GM21737 (cell line): ENCODE results near the gene SLC1A7.

Experiments used
- ATAC-seq: cut with Tn5 transposase; IDR thresholded peaks from one replicate; pipeline ENCODE4 v1.9.1; 2021; ENCODE audit warnings: mild to moderate bottlenecking, moderate library complexity; ENCODE audit not compliant: unreplicated experiment

Gene SLC1A7

GRCh38 chr1:53162621-53163020, 20.2 kb upstream of the SLC1A7 start:
- no peak for ATAC-seq

- no peak for ATAC-seq
Measured at GRCh38 chr1:53160924-53161378, 18.5 kb upstream of the SLC1A7 start.

- no peak for ATAC-seq
Measured at GRCh38 chr1:53158900-53159299, 16.5 kb upstream of the SLC1A7 start.

GRCh38 chr1:53156783-53157182, 14.3 kb upstream of the SLC1A7 start:
- ATAC-seq: no peak

- no peak for ATAC-seq
Measured at GRCh38 chr1:53155945-53156344, 13.5 kb upstream of the SLC1A7 start.

GRCh38 chr1:53155534-53155933, 13.1 kb upstream of the SLC1A7 start:
- ATAC-seq: no peak

- ATAC-seq: no peak
Measured at GRCh38 chr1:53154859-53155438, 12.5 kb upstream of the SLC1A7 start.

GRCh38 chr1:53153752-53154151, 11.3 kb upstream of the SLC1A7 start:
- no peak for ATAC-seq

- no peak for ATAC-seq
Measured at GRCh38 chr1:53148123-53148522, 5.7 kb upstream of the SLC1A7 start.

- ATAC-seq: no peak
Measured at GRCh38 chr1:53147174-53147573, 4.7 kb upstream of the SLC1A7 start.

GRCh38 chr1:53145942-53146708, 3.7 kb upstream of the SLC1A7 start:
- no peak for ATAC-seq

- no peak for ATAC-seq
Measured at GRCh38 chr1:53145619-53145941, 3.1 kb upstream of the SLC1A7 start.

GRCh38 chr1:53145051-53145600, 2.7 kb upstream of the SLC1A7 start:
- no peak for ATAC-seq

- ATAC-seq: no peak
Measured at GRCh38 chr1:53144201-53144600, 1.8 kb upstream of the SLC1A7 start.

GRCh38 chr1:53143527-53143926, 1.1 kb upstream of the SLC1A7 start:
- ATAC-seq: no peak

- ATAC-seq: no peak
Measured at GRCh38 chr1:53141487-53142055, 867 bp downstream of the SLC1A7 start.

- ATAC-seq: no peak
Measured at GRCh38 chr1:53140451-53140850, 2.0 kb downstream of the SLC1A7 start.

GRCh38 chr1:53139951-53140361, 2.5 kb downstream of the SLC1A7 start:
- ATAC-seq: no peak

GRCh38 chr1:53138991-53139884, 3.2 kb downstream of the SLC1A7 start:
- no peak for ATAC-seq

GRCh38 chr1:53137729-53138128, 4.7 kb downstream of the SLC1A7 start:
- ATAC-seq: no peak

GRCh38 chr1:53135735-53136114, 6.7 kb downstream of the SLC1A7 start:
- no peak for ATAC-seq
